PC-3 (cell line): ENCODE data around the gene PIGK.

Source experiments
- CTCF ChIP-seq: fragments of 300-600 bp; sonication (generic); conservative IDR thresholded peaks from 2 replicates; pipeline ENCODE4 v1.5.1; 2017; ENCODE audit warnings: antibody characterized with exemption, low read depth, mild to moderate bottlenecking, low read length
- EZH2 ChIP-seq: fragments of 300-600 bp; sonication (generic); IDR thresholded peaks from one replicate; pipeline ENCODE4 v1.6.1; 2017; ENCODE audit warnings: antibody characterized with exemption, mild to moderate bottlenecking, low read length; ENCODE audit not compliant: unreplicated experiment
- EZH2phosphoT487 ChIP-seq: fragments of 300-600 bp; sonication (generic); IDR thresholded peaks from 2 replicates; pipeline ENCODE4 v1.6.1; 2018; ENCODE audit warnings: mild to moderate bottlenecking, antibody characterized with exemption, low read length, borderline replicate concordance

DNA sequence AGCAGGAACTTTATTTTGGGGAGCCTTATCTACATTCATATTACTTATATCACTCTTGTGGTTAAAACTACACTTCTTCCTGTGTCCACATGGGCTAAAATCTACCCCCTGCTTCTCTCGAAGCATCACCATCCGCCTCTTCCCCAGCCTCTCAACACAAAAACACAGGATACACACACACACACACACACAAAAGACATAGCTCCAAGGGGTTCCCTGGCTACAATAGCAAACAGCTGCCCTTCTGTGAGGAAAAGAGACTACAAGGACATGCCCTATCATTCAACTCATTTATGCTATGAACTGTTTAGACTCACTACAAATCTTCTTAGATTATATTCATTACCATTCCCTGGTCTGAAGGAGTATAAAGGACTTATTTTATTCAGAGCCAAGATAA is 155.0 kb downstream of the PIGK start:
- TF ChIP-seq CTCF, result no peak
- no peak for TF ChIP-seq EZH2phosphoT487
- no peak for TF ChIP-seq EZH2
